Measurements from ENCODE around the gene PODNL1.

The PODNL1 gene

GRCh38 chr19:13913352-13913751, 24.9 kb downstream of the PODNL1 start:
- TF ChIP-seq ZNF274 (IDR thresholded peaks at IDR 0.05; ENCODE audit: low read depth, low read length) = no peak
- H3K4me3 ChIP-seq (ENCODE audit: low read length) = no peak overlapping the region

- H3K4me3 ChIP-seq (ENCODE audit: low read length) = no peak overlapping the region
- TF ChIP-seq ZNF274 (IDR thresholded peaks at IDR 0.05; ENCODE audit: low read depth, low read length) = no peak
Measured at GRCh38 chr19:13909430-13909829, 28.8 kb downstream of the PODNL1 start.

GRCh38 chr19:13908674-13909073, 29.5 kb downstream of the PODNL1 start:
- TF ChIP-seq ZNF274 (IDR thresholded peaks at IDR 0.05; ENCODE audit: low read depth, low read length) = no peak
- H3K4me3 ChIP-seq (ENCODE audit: low read length) = no peak overlapping the region

- peak overlapping the region; percentile 81 for H3K4me3 ChIP-seq (ENCODE audit: low read length)
- no peak for TF ChIP-seq ZNF274 (IDR thresholded peaks at IDR 0.05; ENCODE audit: low read depth, low read length)
Measured at GRCh38 chr19:13906910-13907309, 31.3 kb downstream of the PODNL1 start.

GRCh38 chr19:13906521-13906904, 31.7 kb downstream of the PODNL1 start:
- TF ChIP-seq ZNF274 (IDR thresholded peaks at IDR 0.05; ENCODE audit: low read depth, low read length) = no peak
- peak overlapping the region; percentile 81 for H3K4me3 ChIP-seq (ENCODE audit: low read length)

- TF ChIP-seq ZNF274 (IDR thresholded peaks at IDR 0.05; ENCODE audit: low read depth, low read length) = no peak
- H3K4me3 ChIP-seq (ENCODE audit: low read length) = peak within 1 kb of the TSS; percentile 81
Measured at GRCh38 chr19:13905634-13906520, 32.3 kb downstream of the PODNL1 start, which contains the start of the genes BRME1 and CC2D1A. Gene BRME1 (minus strand): TSS chr19:13906117. CDS start chr19:13904892, 1,225 bp downstream. Gene CC2D1A (plus strand): TSS chr19:13906201. CDS start chr19:13906442, 241 bp downstream.

DNA sequence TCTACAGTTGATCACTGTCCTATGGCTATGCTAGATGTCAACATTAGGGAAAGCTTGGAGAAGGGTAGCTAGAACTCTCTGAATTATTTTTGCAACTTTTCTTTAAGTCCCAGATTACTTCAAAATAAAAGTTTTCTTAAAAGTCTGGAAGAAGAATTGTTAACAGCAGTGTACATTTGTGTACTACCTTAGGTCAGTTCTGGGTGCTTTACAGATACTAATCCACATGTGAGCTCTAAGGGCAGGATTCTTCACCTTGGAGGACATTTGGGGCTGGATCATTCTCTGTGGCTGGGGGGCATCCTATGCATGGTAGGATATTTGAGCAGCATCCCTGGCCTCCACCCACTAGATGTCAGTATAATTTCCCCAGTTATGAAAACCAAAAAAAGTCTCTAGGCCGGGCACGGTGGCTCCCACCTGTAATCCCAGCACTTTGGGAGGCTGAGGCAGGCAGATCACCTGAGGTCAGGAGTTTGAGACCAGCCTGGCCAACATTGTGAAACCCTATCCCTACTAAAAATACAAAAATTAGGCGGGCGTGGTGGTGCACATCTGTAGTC, 35.1 kb downstream of the PODNL1 start:
- no peak for TF ChIP-seq ZNF274 (IDR thresholded peaks at IDR 0.05; ENCODE audit: low read depth, low read length)
- H3K4me3 ChIP-seq (ENCODE audit: low read length) = no peak overlapping the region

DNA sequence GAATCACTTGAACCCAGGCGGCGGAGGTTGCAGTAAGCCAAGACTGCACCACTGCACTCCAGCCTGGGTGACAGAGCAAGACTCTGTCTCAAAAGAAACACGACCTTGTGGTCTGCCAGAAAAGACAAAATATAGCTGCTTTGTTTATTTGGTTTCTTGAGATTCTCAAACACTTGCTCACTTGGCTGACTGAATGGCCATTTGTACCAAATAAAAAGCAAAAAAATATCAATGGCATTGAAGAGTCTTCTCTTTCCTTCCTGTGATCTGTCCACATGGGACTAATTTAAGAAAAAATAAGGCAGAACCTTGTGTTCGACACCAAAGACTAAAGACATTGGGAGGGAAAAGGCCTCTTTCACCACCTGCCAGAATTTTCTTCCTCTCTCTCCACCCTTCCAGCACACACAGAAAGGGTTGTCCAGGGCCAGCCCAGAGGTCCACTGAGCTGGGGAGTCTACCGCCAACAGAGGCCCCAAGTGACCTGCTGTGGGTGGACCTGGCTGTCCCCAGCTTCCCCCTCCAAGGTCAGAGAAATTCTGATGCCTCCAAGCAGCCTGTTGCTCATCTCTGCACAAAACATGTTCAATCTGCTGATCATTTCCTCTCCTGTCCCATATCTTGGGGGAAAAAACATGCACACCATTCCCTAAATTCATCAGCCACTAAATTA, 38.2 kb downstream of the PODNL1 start:
- no peak for TF ChIP-seq ZNF274 (IDR thresholded peaks at IDR 0.05; ENCODE audit: low read depth, low read length)

DNA sequence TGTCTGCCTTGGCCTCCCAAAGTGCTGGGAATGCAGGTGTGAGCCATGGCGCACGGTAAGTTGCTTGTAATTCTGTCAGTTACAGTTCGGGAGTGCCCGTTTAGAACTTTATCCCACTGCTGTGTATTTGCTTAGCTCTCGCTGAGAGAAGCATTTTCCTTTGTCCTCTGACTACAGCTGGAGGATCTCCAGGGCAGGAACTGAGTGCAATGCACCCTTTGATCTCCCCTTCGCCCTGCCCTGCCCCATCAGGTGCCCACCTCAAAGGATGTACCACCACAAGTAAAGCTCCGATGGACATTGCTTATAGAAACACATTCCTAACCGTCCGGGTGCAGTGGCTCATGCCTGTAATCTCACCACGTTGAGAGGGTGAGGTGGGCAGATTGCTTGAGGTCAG, 38.8 kb downstream of the PODNL1 start:
- no peak overlapping the region for H3K4me3 ChIP-seq (ENCODE audit: low read length)
- no peak for TF ChIP-seq ZNF274 (IDR thresholded peaks at IDR 0.05; ENCODE audit: low read depth, low read length)

More for the DNA sequence above, 38.2 kb downstream of the PODNL1 start:
- no peak overlapping the region for H3K4me3 ChIP-seq (ENCODE audit: low read length)

- no peak overlapping the region for H3K4me3 ChIP-seq (ENCODE audit: low read length)
- no peak for TF ChIP-seq ZNF274 (IDR thresholded peaks at IDR 0.05; ENCODE audit: low read depth, low read length)
Measured at GRCh38 chr19:13896227-13896626, 42.0 kb downstream of the PODNL1 start.

GRCh38 chr19:13894552-13894951, 43.7 kb downstream of the PODNL1 start:
- no peak for TF ChIP-seq ZNF274 (IDR thresholded peaks at IDR 0.05; ENCODE audit: low read depth, low read length)
- no peak overlapping the region for H3K4me3 ChIP-seq (ENCODE audit: low read length)

DNA sequence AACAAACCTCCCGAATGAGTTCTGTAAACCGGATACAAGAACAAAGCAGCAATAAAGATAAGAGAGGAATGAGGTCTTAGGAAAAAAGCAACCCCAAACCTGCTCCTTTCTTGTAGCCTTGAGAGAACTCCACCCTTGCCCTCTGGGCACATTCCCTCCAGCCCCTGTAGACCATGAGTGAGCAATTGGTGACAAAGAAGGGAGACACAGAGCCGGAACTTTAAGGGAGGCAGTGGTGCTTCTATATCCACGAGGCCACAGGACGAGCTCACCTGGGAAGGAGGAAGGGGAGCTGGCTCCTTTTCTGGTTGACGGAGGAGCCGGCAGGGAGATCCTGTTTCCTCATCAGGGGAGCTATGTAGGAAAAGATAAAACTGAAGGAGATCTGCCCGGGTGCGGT, 45.3 kb downstream of the PODNL1 start:
- TF ChIP-seq ZNF274 (IDR thresholded peaks at IDR 0.05; ENCODE audit: low read depth, low read length) = no peak
- H3K4me3 ChIP-seq (ENCODE audit: low read length) = no peak overlapping the region

DNA sequence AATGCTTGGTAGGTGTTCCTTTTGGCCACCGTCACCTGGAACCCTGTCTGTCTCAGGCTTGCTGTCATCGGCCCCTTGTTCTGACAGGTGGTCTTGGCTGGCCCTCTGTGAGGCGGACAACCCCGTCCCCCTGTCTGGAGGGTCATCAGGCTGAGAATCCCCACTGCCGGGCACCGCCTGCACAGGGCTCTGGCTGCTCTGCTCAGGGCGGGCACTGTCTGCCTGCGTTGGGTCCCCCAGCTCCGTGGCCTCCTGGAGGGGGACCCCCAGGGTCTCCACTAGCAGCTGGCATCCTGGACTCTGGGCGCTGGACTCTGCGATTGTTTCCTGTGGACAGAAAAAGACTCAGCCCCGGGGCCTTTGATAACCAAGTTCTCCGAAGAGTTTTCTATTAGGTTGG, 48.1 kb downstream of the PODNL1 start:
- no peak for TF ChIP-seq ZNF274 (IDR thresholded peaks at IDR 0.05; ENCODE audit: low read depth, low read length)
- no peak overlapping the region for H3K4me3 ChIP-seq (ENCODE audit: low read length)

DNA sequence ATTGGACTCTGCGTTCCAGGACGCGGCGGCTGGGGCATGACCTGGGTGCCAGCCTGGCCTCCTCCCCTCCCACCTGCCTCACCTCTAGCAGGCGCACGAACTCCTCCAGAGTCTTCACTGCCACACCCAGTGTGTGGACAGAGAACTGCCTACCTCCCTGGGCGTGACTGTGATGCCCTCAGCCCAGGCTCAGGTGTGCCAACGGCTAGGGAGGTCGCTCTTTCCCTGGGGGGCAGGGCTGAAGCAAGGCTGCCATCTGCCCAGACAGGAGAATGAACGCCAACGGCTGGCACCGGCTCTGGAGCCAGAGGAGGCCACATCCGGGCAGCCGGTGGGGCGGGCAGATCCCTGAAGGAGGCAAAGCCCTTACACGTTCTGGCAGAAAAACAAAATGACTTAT, 49.9 kb downstream of the PODNL1 start:
- TF ChIP-seq ZNF274 (IDR thresholded peaks at IDR 0.05; ENCODE audit: low read depth, low read length) = no peak
- no peak overlapping the region for H3K4me3 ChIP-seq (ENCODE audit: low read length)

DNA sequence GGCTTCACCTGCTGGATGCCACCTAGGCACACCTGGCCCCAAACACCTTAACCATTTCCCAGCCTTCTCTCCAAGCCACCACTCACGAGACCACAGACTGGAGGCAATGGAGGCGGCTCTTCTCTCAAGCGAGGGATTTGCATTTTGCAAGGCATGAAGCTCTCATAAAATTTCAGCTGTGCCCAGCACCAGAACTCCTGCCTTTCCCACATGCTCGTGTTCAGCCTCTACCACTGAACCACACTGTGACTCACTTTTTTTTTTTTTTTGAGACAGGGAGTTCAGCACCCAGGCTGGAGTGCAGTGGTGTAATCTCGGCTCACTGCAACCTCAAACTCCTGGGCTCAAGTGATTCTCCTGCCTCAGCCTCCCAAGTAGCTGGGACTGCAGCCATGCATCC, 50.7 kb downstream of the PODNL1 start:
- no peak overlapping the region for H3K4me3 ChIP-seq (ENCODE audit: low read length)
- TF ChIP-seq ZNF274 (IDR thresholded peaks at IDR 0.05; ENCODE audit: low read depth, low read length) = no peak

Measured in GM08714 (cell line).